Effector CD4-positive, alpha-beta T cell (primary cell): Measurements from ENCODE around the gene FN3K.

ENCODE experiments used
- DNase-seq: peaks from one replicate; pipeline ENCODE4 v3.0.0-alpha.2; 2020

The FN3K gene

DNA sequence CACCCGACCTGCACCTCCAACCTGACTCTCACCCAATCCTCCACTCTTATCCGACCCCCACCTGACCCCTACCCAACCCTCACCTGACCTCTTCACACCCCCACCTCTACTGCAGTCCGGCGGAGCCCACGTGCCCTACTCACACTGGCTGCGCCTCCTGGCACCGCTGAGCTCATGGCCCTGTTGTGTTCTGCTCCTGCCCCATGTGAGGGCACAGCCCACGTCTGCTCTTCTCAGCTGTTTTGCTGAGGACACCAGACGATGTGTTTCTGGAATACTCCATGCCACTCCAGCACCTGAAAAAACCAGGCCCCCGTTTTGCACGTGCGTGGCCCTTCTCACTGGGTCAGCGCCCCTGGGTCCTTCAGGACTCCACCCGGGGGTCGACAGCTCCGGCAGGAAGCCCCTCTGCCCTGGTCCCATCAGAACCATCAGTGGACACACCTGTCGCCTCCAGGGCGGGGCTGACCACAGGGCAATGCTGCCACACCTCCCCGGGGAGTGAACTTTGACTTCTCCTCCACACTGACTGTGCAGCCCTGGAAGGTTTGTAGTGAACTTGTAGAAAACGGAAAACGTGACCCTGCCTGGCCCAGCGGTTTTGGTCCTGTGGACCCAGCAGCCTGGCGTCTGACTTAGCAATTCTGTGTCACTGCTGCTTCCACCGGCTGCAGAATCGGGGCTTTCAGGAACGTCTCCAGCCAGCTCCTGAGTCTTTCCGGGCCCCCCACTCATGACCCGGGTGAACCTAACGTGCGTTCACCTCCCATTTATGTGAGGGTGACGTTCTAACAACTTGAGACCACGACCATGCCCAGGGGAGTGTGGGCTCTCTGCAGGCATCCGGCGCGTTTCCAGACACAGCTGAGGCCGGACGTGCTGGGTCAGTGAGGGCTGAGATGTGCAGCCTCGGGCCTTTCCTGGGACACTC, 31.2 kb upstream of the FN3K start:
- no peak for DNase-seq

DNA sequence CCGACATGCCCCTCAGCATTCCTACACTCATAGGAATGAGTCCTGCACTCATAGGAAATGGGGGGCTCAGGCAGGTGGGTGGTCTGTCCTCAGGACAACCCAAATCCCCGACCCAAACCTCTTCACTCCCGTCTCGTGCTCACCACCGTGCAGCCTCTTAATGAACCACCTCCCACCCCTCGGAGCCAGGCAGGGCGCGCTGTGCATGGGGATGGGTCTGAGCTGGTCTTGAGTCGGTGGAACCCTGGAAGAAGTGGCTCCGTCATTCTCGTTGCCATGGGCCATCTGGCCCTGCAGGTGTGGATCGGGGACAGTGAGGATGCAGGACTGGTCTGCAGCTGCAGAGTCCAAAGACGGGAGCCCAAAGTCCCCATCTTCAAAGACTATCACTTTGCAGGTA, 30.5 kb upstream of the FN3K start:
- no peak for DNase-seq

GRCh38 chr17:82705756-82706155, 29.7 kb upstream of the FN3K start:
- no peak for DNase-seq

- no peak for DNase-seq
These were observed 26.3 kb upstream of the FN3K start for GRCh38 chr17:82709024-82709675.

- DNase-seq: no peak
These were observed 25.5 kb upstream of the FN3K start for GRCh38 chr17:82709676-82710498.

DNA sequence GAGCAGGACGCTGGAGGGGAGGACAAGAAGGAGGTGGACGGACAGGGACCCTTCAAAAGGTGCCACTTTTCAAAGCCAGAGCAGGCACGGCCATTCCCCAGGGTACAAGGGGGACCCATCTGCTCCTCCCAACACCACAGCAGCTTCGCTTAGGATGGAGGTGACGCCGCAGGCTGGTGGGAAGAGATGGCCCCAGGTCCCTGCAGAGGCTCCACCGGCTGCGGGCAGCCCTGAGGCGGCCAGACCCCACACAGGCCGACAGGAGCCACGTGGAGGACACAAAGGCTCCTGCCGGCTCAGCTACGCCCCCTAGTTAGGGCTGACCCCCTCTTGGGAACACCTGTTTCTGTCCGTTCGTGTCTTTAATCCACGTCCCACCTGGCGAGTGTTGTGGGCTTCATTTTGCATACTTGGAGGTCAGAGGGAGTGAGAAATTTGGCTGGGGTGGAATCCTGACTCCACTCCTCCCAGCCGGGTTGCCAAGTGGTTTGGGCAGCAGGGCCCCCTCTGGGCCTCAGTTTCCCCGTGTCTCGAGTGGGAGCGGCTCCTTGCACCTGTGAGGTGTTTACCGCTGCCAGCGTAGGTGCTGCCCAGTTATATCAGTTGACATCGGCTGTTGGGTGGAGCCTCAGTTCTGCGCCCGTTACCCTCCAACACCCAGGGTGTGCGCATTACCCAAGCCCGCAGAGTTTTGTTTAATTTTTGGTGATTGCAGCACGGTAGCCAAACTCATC, 24.7 kb upstream of the FN3K start:
- DNase-seq: no peak

GRCh38 chr17:82713071-82713723, 22.2 kb upstream of the FN3K start:
- DNase-seq: no peak

GRCh38 chr17:82716203-82717010, 19.0 kb upstream of the FN3K start, which contains the start of gene FN3KRP:
Gene FN3KRP, plus strand, starts transcription at chr17:82716706. Its CDS starts 50 bp downstream, at chr17:82716756.
- peak; percentile 89 for DNase-seq

DNA sequence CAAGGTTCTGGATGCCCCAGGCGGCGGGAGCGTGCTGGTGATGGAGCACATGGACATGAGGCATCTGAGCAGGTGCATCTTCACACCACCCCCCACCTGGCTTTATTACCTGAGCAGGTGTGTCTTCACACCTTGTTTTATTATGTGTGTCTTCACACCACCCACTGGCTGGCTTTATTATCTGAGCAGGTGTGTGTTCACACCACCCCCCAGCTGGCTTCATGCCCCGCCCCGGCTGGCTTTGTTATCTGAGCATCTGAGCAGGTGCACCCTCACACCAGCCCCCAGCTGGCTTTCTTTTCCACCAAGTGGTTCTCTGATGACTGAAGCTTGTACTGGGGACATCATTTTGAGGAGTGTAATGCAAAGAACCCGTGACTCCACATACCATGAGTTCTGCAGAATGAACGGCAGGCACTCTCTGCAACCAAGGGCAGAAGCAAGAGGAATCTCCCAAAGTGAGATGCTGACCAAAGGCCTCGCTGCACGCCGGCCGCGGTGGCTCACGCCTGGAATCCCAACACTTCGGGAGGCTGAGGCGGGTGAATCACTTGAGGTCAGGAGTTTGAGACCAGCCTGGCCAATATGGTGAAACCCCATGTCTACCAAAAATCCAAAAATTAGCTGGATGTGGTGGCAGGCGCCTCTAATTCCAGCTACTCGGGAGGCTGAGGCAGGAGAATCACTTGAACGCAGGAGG, 16.3 kb upstream of the FN3K start:
- no peak for DNase-seq

GRCh38 chr17:82720204-82720603, 15.2 kb upstream of the FN3K start:
- no peak for DNase-seq

DNA sequence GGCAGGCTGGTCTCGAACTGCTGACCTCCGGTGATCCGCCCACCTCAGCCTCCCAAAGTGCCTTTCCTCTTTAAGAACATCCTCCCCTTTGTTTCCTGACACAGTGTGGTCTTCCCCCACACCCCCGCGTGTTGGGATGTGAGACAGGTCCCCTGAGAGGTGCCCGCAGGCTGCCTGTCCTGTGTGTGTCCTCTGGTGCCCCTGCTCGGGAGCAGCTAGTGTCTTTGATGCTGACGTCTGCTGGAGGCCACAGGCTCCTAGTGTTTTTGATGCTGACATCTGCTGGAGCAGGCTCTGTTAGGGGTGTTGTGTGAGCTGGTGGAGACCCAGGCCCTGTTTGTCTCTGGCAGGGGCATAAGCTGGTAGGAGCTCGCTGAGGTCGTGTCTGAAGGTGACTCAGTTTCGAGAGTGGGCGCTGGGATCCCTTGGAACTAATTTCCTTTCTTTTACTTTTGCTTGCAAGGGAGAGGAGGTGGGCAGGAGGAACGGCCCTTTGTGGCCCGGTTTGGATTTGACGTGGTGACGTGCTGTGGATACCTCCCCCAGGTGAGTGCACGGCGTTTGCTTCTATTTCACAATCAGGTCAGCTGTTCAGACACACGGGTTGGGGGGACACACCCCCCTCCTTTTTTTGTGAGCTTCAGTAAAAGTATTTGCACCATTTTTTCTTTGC, 12.9 kb upstream of the FN3K start:
- DNase-seq: no peak

DNA sequence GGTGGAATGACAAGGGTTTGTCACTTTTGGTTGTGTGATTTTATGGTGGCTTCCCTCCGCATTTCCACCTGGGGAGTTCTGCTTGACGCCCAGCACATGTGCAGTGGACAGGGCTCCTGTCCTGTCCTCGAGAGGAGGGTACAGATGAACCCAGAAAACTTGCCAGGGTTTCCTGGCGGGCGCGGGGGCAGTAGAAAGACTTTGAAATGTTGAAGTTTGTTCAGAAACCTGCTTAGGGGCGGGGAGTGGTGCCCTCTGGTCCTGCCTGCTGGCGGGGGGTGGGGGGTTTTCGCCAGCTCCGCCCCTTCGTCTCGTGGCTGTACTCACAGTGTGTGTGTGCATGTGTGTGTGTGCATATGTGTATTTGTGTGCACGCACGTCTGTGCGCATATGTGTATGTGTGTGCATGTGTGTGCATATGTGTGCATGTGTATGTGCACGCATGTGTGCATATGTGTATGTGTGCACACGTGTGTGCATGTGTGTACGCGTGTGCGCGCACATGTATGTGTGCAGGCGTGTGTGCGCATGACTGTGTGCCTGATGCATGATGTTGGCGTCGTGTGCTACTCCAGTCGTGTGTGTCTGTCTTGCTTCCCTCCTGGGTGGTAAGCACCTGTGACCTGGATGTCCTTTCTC, 12.1 kb upstream of the FN3K start:
- no peak for DNase-seq

- no peak for DNase-seq
These were observed 9.0 kb upstream of the FN3K start for GRCh38 chr17:82726427-82726826.

GRCh38 chr17:82729479-82730260, 5.7 kb upstream of the FN3K start:
- DNase-seq: no peak

- DNase-seq: no peak
These were observed 3.2 kb upstream of the FN3K start for GRCh38 chr17:82732118-82732743.

DNA sequence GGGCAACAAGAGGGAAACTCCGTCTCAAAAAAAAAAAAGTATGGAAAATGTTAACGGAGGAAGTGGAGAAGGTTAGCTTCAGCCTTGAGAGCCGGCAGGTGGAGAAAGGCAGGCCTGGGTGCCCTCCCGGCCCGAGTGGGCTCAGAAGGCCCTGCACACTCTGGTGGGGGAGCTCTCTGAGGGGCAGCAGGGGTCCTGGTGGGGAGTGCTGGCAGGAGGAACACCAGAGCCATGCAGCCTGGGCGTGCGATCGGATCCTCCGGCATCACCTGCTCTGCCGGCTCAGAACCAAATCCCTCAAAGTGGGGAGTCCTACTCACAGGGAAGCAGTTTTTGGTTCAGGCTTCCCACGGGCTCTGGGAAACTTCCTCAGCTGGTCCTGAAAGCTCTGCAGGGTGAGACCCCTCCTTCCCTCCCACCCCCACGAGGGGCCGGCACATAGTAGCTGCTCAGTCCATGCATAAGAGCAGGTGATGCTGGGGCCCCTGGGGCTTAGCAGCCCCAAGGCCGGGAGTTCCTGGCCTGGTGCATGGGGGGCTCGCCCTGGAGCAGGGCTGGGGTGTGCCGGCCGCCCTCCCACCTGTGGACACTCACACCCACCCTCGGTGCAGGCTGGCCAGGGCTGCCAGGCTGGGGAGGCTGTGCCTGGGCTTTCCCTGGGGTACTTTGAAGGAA, 1.2 kb downstream of the FN3K start:
- no peak for DNase-seq
